Measurements from ENCODE around the gene MMP27. TPM values are rescaled to one million over a fixed set of nuclear protein-coding genes. Genes with fewer than 3 reads are reported as not detected.

Gene MMP27
- total RNA-seq, 4 donors from 2014 or later: not detected

DNA sequence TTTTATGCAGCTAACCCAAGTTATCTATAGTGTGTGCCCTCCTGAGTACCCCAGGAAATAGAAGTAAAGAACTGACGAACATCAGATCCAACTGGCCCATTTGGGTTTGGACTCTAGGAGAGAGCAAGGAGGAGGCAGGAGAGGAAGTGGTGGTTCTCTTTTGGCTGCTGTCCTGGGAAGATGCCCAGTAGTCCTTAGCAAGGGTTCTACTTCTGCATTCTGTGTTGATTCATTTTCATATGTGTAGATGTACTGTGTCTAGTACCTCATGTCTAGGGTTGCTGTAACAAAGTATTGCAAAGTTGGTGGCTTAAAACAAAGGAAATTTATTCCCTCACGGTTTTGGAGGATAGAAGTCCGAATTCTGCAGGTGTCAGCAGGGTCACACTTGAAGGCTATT is 6.6 kb upstream of the MMP27 start:
- TF ChIP-seq POLR2A (IDR thresholded peaks at IDR 0.05): no peak
- TF ChIP-seq, protein P1, sequence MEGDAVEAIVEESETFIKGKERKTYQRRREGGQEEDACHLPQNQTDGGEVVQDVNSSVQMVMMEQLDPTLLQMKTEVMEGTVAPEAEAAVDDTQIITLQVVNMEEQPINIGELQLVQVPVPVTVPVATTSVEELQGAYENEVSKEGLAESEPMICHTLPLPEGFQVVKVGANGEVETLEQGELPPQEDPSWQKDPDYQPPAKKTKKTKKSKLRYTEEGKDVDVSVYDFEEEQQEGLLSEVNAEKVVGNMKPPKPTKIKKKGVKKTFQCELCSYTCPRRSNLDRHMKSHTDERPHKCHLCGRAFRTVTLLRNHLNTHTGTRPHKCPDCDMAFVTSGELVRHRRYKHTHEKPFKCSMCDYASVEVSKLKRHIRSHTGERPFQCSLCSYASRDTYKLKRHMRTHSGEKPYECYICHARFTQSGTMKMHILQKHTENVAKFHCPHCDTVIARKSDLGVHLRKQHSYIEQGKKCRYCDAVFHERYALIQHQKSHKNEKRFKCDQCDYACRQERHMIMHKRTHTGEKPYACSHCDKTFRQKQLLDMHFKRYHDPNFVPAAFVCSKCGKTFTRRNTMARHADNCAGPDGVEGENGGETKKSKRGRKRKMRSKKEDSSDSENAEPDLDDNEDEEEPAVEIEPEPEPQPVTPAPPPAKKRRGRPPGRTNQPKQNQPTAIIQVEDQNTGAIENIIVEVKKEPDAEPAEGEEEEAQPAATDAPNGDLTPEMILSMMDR (IDR thresholded peaks at IDR 0.05): no peak
- 78 to 88% methylated on average over 3 of the region's 3 CpGs for WGBS, 2 donors (ENCODE audit: low coverage in 1 of 2)
- Histone ChIP-seq H3K27ac (no peak overlapping the region), H3K36me3 (no peaks in the 10 kb centered on the region), H3K4me1 (no peaks in the 10 kb centered on the region), H3K9me3 (no peaks in the 10 kb centered on the region), H3K4me3 (no peak overlapping the region), H3K27me3 (no peaks in the 10 kb centered on the region)
- no peak for ATAC-seq

DNA sequence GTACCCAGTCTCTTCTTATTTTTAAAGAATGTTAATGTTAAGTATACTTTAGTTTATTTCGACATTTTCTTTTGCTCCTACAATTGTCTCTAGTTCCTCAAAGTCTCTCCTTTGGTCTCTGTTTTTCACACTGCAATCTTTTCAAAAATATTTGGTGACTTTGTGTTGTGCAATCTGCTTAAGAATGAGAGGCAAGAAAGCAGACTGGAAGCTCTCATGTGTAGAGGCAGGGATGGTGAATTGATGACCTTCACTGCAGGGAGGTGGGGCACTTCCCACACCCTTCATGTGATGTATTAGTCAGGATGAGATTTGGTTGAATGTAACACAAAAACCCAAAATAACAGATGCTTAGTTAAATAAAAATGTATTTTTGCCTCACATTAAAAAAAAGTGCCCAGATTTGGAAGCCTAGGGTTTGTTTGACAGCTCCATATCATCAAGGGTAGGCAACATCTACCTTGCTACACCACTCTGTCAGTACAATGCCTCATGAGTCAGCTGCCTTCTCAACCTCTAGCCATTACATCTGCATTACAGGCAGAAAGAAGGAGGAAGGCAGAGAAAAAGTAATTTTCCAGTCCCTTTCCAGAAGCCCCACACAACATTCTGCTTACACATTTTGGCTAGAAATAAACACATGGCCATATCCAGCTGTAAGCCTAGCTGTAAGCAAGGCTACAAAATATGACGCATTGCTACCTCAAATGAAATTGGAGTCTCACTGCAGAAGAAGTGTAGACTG is 3.8 kb upstream of the MMP27 start:
- 60 to 85% methylated on average over 1 to 2 of the region's 2 CpGs for WGBS, 2 donors (ENCODE audit: low coverage in 1 of 2)
- Histone ChIP-seq H3K27me3 (no peaks in the 10 kb centered on the region), H3K4me1 (no peaks in the 10 kb centered on the region), H3K9me3 (no peaks in the 10 kb centered on the region), H3K36me3 (no peaks in the 10 kb centered on the region), H3K27ac (no peak overlapping the region), H3K4me3 (no peak overlapping the region)
- peak; percentile 36 for ATAC-seq
- TF ChIP-seq EP300 (IDR thresholded peaks at IDR 0.05) (no peak), POLR2AphosphoS5 (IDR thresholded peaks at IDR 0.05) (no peak), POLR2A (IDR thresholded peaks at IDR 0.05) (no peak)
- TF ChIP-seq, protein P1 (IDR thresholded peaks at IDR 0.05): no peak

DNA sequence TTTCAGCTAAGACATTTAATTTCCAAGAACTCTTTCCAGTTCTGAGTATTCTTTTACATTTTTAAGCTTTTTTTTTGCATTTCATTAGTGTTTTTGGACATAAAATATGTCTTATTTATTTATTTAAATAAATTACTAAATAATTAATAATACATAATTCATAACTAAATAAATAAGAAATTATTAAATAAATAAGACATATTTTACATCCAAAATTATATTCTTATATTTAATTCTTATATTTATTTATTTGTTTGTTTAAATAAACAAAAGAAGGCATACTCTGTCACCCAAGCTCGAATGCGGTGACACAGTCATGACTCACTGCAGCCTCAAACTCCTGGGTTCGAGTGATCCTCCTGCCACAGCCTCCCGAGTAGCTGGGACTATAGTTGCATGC is 3.1 kb upstream of the MMP27 start:
- H3K4me3 ChIP-seq: no peak overlapping the region
- H3K9me3 ChIP-seq: no peaks in the 10 kb centered on the region
- ATAC-seq: no peak
- WGBS, 2 donors (ENCODE audit: low coverage in 1 of 2): 64 to 88% methylated on average over 4 of the region's 4 CpGs
- no peak for TF ChIP-seq POLR2AphosphoS5 (IDR thresholded peaks at IDR 0.05)
- TF ChIP-seq POLR2A (IDR thresholded peaks at IDR 0.05): no peak
- TF ChIP-seq EP300 (IDR thresholded peaks at IDR 0.05): no peak
- TF ChIP-seq, protein P1 (IDR thresholded peaks at IDR 0.05): no peak
- H3K27me3 ChIP-seq: no peaks in the 10 kb centered on the region
- H3K36me3 ChIP-seq: no peaks in the 10 kb centered on the region
- no peaks in the 10 kb centered on the region for H3K4me1 ChIP-seq
- no peak overlapping the region for H3K27ac ChIP-seq

DNA sequence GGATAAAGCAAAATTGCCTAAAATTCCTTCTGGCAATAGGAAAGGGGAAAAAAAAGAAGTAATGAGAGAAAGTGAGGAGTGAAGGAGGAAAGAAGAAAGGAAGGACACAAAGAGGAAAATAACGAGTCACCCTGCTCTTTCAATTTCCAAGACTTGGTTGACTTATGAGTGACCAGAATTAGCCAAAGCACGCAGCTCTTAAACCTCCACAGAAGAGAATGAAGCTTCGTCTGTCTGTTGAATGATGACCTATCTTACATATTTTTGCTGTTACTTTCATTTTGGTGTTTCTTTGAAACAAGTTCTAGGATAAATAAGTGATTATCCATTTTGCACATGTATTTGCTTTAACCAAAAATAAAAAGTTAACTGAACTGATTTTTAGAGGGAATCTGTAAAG is 728 bp downstream of the MMP27 start:
- H3K27ac ChIP-seq: no peak overlapping the region
- no peak for ATAC-seq
- 56 to 84% methylated on average over 3 of the region's 3 CpGs for WGBS, 2 donors (ENCODE audit: low coverage in 1 of 2)

More for the DNA sequence above, 728 bp downstream of the MMP27 start:
- H3K36me3 ChIP-seq: no peaks in the 10 kb centered on the region
- H3K4me3 ChIP-seq: no peak overlapping the region
- H3K27me3 ChIP-seq: no peaks in the 10 kb centered on the region
- no peaks in the 10 kb centered on the region for H3K9me3 ChIP-seq
- no peaks in the 10 kb centered on the region for H3K4me1 ChIP-seq
- TF ChIP-seq POLR2A (IDR thresholded peaks at IDR 0.05) (no peak), EP300 (IDR thresholded peaks at IDR 0.05) (no peak), POLR2AphosphoS5 (IDR thresholded peaks at IDR 0.05) (no peak)
- TF ChIP-seq, protein P1 (IDR thresholded peaks at IDR 0.05): no peak

Measured in gastroesophageal sphincter (tissue), 4 donors.